Activated CD4-positive, CD25-positive, alpha-beta regulatory T cell treated with anti-CD3 and anti-CD28 coated beads, Interleukin-2, amount 50 U/mL, for 24 hours (primary cell): Measurements from ENCODE around the gene ZNF574.
A peak's percentile ranks its signal among the peaks of the same experiment; 100 is the strongest.
"Not testable (repeated sequence)": the region's sequence is repeated elsewhere in the genome, so short reads cannot be mapped to it uniquely, and the experiment has no call there.

ENCODE experiments used
- ATAC-seq, 2 donors: fragments of 150-1000 bp; cut with Tn5 transposase; one replicate each; pipeline ENCODE4 v1.10.0; 2021; ENCODE audit warnings: mild to moderate bottlenecking in 1 of 2, moderate library complexity in 1 of 2

ZNF574 gene, protein sequence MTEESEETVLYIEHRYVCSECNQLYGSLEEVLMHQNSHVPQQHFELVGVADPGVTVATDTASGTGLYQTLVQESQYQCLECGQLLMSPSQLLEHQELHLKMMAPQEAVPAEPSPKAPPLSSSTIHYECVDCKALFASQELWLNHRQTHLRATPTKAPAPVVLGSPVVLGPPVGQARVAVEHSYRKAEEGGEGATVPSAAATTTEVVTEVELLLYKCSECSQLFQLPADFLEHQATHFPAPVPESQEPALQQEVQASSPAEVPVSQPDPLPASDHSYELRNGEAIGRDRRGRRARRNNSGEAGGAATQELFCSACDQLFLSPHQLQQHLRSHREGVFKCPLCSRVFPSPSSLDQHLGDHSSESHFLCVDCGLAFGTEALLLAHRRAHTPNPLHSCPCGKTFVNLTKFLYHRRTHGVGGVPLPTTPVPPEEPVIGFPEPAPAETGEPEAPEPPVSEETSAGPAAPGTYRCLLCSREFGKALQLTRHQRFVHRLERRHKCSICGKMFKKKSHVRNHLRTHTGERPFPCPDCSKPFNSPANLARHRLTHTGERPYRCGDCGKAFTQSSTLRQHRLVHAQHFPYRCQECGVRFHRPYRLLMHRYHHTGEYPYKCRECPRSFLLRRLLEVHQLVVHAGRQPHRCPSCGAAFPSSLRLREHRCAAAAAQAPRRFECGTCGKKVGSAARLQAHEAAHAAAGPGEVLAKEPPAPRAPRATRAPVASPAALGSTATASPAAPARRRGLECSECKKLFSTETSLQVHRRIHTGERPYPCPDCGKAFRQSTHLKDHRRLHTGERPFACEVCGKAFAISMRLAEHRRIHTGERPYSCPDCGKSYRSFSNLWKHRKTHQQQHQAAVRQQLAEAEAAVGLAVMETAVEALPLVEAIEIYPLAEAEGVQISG

GRCh38 chr19:42075616-42076379, at the start of gene ZNF574:
TSS of gene ZNF574 (plus strand) at chr19:42076166. CDS start at chr19:42078607, 2,441 bp downstream.
- ATAC-seq = peak; percentile 97 to 98

GRCh38 chr19:42028304-42029216, 47.4 kb upstream of the ZNF574 start:
- ATAC-seq = no peak

DNA sequence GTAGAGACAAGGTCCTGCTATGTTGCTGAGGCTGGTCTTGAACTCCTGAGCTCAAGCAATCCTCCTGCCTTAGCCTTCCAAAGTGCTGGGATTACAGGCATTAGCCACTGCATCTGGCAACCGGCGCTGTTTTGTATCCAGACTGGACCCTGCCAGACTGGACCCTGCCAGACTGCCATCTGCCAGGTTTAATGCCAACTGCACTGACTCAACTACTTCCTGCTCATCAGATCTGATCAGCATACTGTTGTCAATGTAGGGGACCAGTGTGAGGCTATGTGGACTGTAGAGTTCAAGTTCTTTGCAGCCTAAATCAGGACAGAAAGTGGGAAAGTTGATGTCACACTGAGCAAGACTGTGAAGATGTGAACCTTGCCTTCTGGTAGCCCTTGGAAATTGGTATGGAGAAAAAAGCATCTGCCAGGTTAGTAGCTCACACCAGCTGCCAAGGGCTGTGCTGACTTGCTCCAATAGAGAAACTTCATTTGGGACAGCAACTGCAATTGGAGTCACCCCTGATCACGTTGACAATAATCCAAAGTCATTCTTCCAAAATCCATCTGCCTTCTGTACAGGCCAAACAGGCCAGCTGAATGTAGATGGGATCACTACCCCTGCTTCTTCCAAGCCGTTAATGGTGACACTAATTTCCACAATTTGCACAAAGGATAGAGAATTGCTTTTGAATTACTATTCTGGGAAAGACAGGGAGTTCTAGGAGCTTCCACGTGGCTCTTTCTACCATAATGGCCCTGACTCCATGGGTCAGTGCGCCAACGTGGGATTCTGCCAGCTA, 45.1 kb upstream of the ZNF574 start:
- ATAC-seq = no peak

DNA sequence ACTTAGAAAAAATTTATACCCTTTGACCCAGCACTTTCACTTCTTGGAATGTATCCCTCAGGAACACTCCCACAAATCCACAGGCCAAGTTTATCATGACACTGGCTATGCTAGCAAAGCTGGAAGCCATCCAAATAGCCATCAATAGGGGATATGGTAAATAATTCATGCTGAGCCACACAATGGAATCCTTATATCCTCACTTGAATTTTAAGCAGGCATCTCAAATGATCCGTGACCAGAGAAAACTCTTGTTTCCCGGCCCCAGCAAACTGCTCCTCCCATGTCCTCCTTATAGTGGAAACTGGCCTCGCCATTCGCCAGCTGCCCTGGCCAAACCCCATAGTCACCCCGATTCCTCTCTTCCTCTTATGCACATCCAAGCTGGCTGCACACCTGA, 43.5 kb upstream of the ZNF574 start:
- no peak for ATAC-seq

GRCh38 chr19:42033413-42033812, 42.6 kb upstream of the ZNF574 start:
- ATAC-seq = no peak

GRCh38 chr19:42034640-42035391, 41.1 kb upstream of the ZNF574 start:
- peak; percentile 86 to 97 for ATAC-seq

DNA sequence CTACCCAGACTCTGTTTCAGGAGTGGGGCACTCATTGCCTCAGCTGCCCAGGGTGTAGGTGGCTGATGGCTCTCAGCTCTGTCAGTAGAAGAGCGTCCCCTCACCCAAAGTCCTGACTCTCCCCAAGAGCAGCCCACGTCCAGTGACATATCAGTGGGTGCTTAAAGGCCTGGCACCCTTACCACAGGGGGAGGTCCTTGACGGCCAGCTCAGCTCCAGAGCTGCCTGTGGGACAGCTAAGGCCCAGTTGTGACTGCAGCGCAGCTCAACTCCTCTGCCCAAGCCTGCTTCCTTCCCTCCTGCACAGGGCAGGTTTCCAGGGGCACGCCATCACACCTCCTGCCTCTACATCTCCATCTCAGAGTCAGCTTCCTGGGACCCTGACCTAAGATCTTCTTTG, 38.3 kb upstream of the ZNF574 start:
- no peak for ATAC-seq

- ATAC-seq = no peak
These were observed 37.3 kb upstream of the ZNF574 start for GRCh38 chr19:42038666-42039065.

DNA sequence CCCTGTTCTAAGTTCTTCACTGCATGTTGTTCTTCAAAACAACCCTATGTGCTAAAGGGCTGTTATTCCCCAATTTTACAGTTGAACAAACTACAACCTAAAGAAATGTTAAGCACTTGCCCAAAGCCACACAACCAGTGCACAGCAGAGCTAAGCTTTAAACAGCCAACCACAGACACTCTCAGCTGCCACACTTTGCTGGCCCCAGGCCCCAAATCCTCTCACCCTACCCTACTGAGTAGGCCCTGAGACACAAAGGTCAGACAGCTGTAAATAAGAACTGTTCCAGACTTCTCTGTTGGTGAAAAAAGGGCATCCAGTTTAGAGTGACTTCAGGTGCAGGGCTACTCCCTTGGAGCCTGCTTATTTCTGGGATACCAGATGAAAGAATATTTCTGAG, 35.9 kb upstream of the ZNF574 start:
- no peak for ATAC-seq

- ATAC-seq = not testable (repeated sequence)
These were observed 35.5 kb upstream of the ZNF574 start for GRCh38 chr19:42040491-42040890.

GRCh38 chr19:42042455-42043170, 33.4 kb upstream of the ZNF574 start:
- ATAC-seq = no peak

DNA sequence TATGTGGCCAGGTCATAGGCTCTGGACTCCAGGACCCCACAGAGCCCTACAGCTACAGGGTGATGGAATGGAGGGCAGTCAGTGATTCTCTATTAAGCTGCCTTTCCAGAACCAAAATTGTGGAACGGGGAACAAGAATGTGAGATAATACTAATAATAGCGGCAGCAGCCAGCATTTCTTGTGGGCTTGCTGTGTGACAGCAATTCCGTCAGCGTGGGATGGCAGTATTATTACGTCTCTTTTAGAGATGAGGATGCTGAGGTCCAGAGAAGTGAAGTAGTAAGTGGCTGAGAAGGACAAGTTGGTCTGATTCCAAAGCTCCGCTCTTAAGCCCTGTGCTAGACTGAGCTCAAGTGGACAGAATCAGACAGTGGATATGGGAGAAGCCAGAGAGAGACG, 30.4 kb upstream of the ZNF574 start:
- ATAC-seq = no peak

DNA sequence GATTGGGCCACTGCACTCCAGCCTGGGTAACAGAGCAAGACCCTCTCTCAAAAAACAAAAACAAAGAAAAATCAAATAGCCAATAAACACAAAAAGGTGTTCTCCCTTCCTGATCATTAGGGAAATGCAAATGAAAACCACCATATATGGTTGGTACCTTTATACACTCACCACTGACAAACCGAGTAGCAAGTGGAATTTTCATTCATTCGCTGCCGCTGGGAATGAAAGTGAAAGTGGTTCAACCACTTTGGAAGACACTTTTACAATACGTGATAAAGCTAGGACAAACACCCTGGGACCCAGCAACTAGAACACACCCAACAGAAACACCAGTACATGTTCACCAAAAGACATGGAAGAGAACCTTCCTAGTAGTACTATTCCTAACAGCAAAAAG, 27.0 kb upstream of the ZNF574 start:
- ATAC-seq = peak in 1 of 2 donors; percentile 18

DNA sequence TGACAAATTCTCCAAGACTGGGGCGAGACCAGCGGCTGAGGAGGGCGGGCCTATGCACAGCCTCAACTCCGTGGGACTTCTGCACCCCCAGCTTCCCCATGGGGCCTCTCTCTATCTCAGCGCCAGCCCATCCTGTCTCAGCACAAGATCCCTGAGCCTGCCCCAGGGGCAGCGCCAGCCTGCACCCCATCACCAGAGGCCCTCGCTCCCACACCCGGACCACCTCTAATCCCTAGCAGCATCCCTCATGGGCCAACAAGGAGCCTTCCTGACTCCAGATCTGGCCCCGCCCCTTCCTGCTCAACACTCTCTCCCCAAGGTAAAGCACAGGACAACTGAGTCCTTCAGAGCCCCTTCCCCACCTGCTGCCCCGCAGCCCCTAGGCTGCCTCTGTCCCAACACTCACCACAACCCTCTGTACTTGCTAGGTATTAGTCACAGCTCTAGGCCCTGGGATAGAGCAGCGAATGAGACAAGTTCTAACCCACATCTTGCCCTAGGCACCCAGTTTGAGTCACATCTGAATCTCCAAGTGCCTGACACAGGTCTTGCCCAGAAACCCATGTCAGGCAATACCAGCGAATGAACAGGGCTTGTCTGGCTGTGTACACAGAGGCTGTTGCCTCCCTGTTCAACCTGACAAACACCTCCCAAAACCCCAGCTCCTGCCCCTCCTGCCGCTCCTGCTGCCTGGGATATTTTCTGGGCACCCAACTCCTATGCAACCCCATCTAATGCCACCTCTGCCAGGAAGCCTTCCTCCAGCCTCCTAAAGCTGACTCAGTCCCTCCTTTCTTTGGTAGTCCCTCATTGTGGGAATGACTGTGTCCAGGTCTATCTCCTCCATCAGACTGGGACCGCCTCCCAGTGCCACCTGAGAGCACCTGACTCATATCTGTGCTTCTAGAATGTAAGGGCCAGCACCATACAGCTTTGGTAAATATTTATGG, 24.5 kb upstream of the ZNF574 start:
- peak; percentile 86 to 91 for ATAC-seq

DNA sequence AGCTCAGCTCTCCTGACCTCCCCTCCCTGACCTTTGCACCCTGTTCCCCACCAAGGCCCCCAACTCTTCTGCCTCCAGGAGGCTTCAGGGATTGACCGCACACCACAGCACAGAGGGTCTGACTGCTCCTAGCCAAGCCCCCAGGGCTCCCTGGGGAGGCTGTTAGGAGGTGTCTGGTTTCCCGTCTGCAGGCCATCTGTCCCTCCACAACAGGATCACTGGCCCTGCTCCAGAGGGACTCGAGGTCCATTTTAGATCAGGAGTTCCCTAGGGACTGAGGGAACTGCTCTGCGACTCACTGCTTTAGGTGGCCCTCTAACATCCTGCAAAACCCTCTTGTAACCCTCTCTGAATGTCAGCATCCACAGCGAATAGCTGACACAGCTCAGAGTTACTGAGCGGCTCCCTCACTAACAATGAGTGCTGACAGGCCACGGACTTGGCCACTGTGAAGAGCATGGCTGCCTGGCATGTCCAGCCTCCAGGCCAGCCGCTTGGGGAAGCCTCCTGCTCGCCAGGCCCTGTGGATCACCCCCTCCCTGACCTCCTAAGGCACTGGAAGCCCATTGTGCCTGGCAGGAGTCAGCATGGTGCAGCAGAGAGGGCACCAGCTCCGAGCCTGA, 23.6 kb upstream of the ZNF574 start:
- ATAC-seq = no peak

DNA sequence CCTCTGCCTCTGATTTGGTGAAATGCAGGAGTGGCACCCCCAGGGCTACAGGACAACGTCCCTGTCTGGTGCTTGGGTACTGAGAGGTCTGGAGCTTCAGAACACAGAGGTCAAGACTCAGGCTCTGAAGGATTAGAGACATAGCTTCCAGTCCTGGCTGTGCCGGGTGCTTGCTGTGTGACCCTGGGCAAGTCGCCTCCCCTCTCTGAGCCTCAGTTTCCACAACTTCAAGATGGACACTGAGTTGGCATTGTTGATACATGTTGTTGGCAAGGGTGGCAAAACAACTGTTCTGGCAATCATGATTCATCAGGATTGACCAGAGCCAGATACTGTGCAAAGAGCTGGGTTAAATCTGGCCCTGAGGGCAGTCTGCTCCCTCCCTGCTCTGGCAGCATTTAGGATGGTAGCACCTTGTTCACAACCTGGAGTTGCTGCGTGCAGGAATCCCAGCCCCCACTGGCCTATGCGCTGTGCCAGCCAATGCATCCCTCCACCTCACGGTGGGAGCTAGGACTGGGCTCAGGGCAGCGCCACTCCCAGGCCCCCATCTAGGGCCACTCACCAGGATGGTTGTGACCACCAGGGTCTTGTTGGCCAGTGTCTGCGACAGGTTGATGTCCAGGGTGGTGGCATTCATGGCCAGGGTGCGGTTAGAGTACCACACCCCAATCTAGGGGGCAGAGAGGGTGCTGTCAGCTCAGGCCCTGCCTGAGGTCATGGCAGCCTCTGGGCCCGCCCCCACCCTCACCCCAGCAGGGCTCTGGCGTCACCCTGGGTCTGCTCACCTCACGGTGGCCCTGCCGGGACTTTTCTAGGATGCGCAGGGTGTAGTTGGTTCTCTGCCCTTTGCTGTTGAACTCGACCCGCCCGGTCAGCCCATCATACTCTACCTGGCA, 22.7 kb upstream of the ZNF574 start:
- ATAC-seq = no peak

- no peak for ATAC-seq
These were observed 21.8 kb upstream of the ZNF574 start for GRCh38 chr19:42054205-42054604.
